Neural progenitor cell (in vitro differentiated cells): ENCODE measurements around the gene SPEF1. TPM values are rescaled to one million over a fixed set of nuclear protein-coding genes. Genes with fewer than 3 reads are reported as not detected.

Experiments used
- DNase-seq: peaks from one replicate; pipeline ENCODE4 v3.0.0-alpha.2; 2016; ENCODE audit warnings: low spot score
- H2AFZ ChIP-seq: fragments of 200-600 bp; sonication (generic); replicated peaks from 2 replicates; pipeline ENCODE4 v1.6.1; 2016; ENCODE audit warnings: antibody characterized with exemption
- H3F3A ChIP-seq: fragments of 200-600 bp; sonication (generic); 2 replicates; pipeline ENCODE4 v1.6.1; 2016; ENCODE audit warnings: antibody characterized with exemption, low read depth
- H3K27ac ChIP-seq: fragments of 200-600 bp; sonication (generic); 2 replicates; pipeline ENCODE4 v1.5.1; 2016; ENCODE audit warnings: mild to moderate bottlenecking
- H3K27me3 ChIP-seq: fragments of 200-600 bp; sonication (generic); 2 replicates; pipeline ENCODE4 v1.6.1; 2016; ENCODE audit warnings: mild to moderate bottlenecking, moderate library complexity
- H3K36me3 ChIP-seq: fragments of 200-600 bp; sonication (generic); 2 replicates; pipeline ENCODE4 v1.5.1; 2016
- H3K4me1 ChIP-seq: fragments of 200-600 bp; sonication (generic); 2 replicates; pipeline ENCODE4 v1.6.1; 2016; ENCODE audit warnings: mixed run types
- H3K4me2 ChIP-seq: fragments of 200-600 bp; sonication (generic); 2 replicates; pipeline ENCODE4 v1.6.1; 2016
- H3K4me3 ChIP-seq: fragments of 200-600 bp; sonication (generic); 2 replicates; pipeline ENCODE4 v1.5.1; 2016
- H3K79me2 ChIP-seq: fragments of 200-600 bp; sonication (generic); 2 replicates; pipeline ENCODE4 v1.6.1; 2016; ENCODE audit warnings: low read depth
- H3K9ac ChIP-seq: fragments of 200-600 bp; sonication (generic); 2 replicates; pipeline ENCODE4 v1.6.1; 2016
- H3K9me3 ChIP-seq: fragments of 200-600 bp; sonication (generic); 2 replicates; pipeline ENCODE4 v1.5.1; 2016; ENCODE audit warnings: low read depth
- H4K20me1 ChIP-seq: fragments of 200-600 bp; sonication (generic); 2 replicates; pipeline ENCODE4 v1.6.1; 2016; ENCODE audit warnings: low read depth
- H3K27ac Mint-ChIP-seq: 3 replicates; pipeline ENCODE4 v1.8.0; 2021; ENCODE audit warnings: mixed read lengths
- H3K27me3 Mint-ChIP-seq: 2 replicates; pipeline ENCODE4 v1.8.0; 2022; ENCODE audit warnings: low read depth, mild to moderate bottlenecking, inconsistent platforms, moderate library complexity, mixed read lengths; ENCODE audit not compliant: insufficient read depth
- H3K36me3 Mint-ChIP-seq: 3 replicates; pipeline ENCODE4 v1.8.0; 2021; ENCODE audit warnings: mixed read lengths
- H3K4me1 Mint-ChIP-seq: 3 replicates; pipeline ENCODE4 v1.8.0; 2021; ENCODE audit warnings: mixed read lengths
- H3K4me3 Mint-ChIP-seq: 3 replicates; pipeline ENCODE4 v1.8.0; 2021; ENCODE audit warnings: mild to moderate bottlenecking, moderate library complexity, mixed read lengths
- H3K9me3 Mint-ChIP-seq: 3 replicates; pipeline ENCODE4 v1.8.0; 2020; ENCODE audit warnings: mixed read lengths
- EZH2 ChIP-seq: fragments of 200-600 bp; sonication (generic); IDR thresholded peaks from 2 replicates; pipeline ENCODE4 v1.6.1; 2017; ENCODE audit warnings: antibody characterized with exemption, mild to moderate bottlenecking, moderate library complexity
- EZH2phosphoT487 ChIP-seq: fragments of 200-600 bp; sonication (generic); IDR thresholded peaks from 2 replicates; pipeline ENCODE4 v1.6.1; 2017; ENCODE audit warnings: antibody characterized with exemption
- total RNA-seq: library from RNA; depleted of rRNA; stranded (reverse); fragments of >200 nt; gene quantifications from 2 replicates; pipeline ENCODE4 v1.2.3, GENCODE V29; 2015; ENCODE audit warnings: low replicate concordance
- TF ChIP-seq, protein P1 (sequence below): fragments of 200-600 bp; sonication (generic); IDR thresholded peaks from 2 replicates; pipeline ENCODE4 v1.5.1; 2017; ENCODE audit warnings: antibody characterized with exemption, mild to moderate bottlenecking

The SPEF1 gene
- total RNA-seq, 1 donor from 2014 or later, result 1.2 TPM

DNA sequence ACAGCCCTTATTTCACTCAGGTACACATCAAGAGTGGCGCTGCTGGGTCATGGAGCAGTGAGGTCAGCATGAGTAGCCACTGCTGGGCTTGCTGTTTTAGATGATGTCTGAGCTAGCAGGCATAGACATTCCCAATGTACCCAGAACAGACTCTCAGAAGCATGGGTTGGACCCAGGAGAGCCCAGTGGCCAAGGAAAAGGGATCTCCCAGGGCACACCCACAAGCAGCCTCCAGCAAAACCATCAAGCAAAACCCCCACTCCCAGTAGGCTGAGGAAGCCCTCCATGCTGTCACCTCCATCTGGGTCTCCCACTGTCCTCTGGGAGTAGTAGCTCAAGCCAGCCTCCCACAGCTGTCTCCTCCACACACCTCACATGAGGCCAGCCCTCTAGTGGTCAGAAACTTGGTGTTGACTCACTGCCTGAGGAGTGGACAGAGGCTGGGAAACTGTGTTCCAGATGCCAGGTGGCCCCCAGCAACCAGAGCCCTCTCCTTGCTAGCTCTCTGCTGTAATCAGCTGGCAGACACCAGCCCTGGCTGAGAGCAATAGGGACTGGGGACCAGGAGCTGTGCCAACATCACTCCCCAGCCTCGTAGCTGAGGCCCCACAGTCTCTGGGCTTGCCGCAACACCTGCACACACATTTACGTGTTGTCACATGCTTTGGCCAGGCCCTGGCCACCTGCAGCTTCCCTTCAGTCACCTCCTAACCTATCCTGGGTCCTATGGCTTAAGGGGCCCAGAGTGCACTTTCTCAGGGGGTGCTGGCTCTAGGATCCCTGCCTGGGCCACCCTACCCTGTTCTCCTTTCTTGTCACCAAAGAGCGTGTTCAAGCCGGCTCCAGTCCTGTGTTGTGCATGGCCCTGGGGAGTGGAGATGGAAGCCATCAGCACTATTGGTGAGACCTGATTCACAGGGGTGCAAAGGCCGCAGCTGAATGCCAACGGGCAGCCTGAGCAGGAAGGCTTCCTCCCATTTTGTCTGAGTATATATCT is 37.2 kb upstream of the SPEF1 start:
- H3K4me2 ChIP-seq, result no peak overlapping the region
- H3K9ac ChIP-seq, result no peak overlapping the region
- TF ChIP-seq, protein P1, sequence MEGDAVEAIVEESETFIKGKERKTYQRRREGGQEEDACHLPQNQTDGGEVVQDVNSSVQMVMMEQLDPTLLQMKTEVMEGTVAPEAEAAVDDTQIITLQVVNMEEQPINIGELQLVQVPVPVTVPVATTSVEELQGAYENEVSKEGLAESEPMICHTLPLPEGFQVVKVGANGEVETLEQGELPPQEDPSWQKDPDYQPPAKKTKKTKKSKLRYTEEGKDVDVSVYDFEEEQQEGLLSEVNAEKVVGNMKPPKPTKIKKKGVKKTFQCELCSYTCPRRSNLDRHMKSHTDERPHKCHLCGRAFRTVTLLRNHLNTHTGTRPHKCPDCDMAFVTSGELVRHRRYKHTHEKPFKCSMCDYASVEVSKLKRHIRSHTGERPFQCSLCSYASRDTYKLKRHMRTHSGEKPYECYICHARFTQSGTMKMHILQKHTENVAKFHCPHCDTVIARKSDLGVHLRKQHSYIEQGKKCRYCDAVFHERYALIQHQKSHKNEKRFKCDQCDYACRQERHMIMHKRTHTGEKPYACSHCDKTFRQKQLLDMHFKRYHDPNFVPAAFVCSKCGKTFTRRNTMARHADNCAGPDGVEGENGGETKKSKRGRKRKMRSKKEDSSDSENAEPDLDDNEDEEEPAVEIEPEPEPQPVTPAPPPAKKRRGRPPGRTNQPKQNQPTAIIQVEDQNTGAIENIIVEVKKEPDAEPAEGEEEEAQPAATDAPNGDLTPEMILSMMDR, result peak; percentile 63
- TF ChIP-seq EZH2phosphoT487 (no peak), EZH2 (no peak)
- H3K36me3 Mint-ChIP-seq, result no peaks in the 10 kb centered on the region
- H4K20me1 ChIP-seq, result no peaks in the 10 kb centered on the region
- H3K27me3 ChIP-seq, result no peaks in the 10 kb centered on the region
- peak overlapping the region; percentile 84 for H3K4me3 Mint-ChIP-seq
- peaks cover 10% of the 10 kb centered on the region for H3K4me1 ChIP-seq
- peak; percentile 81 for DNase-seq
- H3K27ac ChIP-seq, result no peak overlapping the region
- H3K79me2 ChIP-seq, result peaks cover 4% of the 10 kb centered on the region
- peak overlapping the region; percentile 43 for H2AFZ ChIP-seq
- no peaks in the 10 kb centered on the region for H3K36me3 ChIP-seq
- no peak overlapping the region for H3K4me3 ChIP-seq
- H3K4me1 Mint-ChIP-seq, result peaks cover 31% of the 10 kb centered on the region
- H3K9me3 Mint-ChIP-seq, result no peaks in the 10 kb centered on the region
- H3K27ac Mint-ChIP-seq, result peak overlapping the region; percentile 33
- no peaks in the 10 kb centered on the region for H3K9me3 ChIP-seq
- peaks cover 2% of the 10 kb centered on the region for H3K27me3 Mint-ChIP-seq
- H3F3A ChIP-seq, result peaks cover 28% of the 10 kb centered on the region

GRCh38 chr20:3815703-3816315 is 34.6 kb upstream of the SPEF1 start:
- no peaks in the 10 kb centered on the region for H3K9me3 ChIP-seq
- peak overlapping the region; percentile 66 for H3K27ac Mint-ChIP-seq
- H3K4me3 ChIP-seq, result no peak overlapping the region
- no peaks in the 10 kb centered on the region for H4K20me1 ChIP-seq
- H3K9me3 Mint-ChIP-seq, result no peaks in the 10 kb centered on the region
- H3K36me3 ChIP-seq, result no peaks in the 10 kb centered on the region
- no peaks in the 10 kb centered on the region for H3K79me2 ChIP-seq
- H3K9ac ChIP-seq, result no peak overlapping the region
- H3K4me1 ChIP-seq, result peaks cover 4% of the 10 kb centered on the region
- peak overlapping the region; percentile 15 for H2AFZ ChIP-seq
- H3K4me2 ChIP-seq, result no peak overlapping the region
- no peaks in the 10 kb centered on the region for H3K36me3 Mint-ChIP-seq
- no peak for TF ChIP-seq EZH2
- no peak for TF ChIP-seq EZH2phosphoT487
- TF ChIP-seq, protein P1, result no peak
- peaks cover 20% of the 10 kb centered on the region for H3F3A ChIP-seq
- H3K27me3 ChIP-seq, result no peaks in the 10 kb centered on the region
- peaks cover 42% of the 10 kb centered on the region for H3K4me1 Mint-ChIP-seq
- no peak for DNase-seq
- peaks cover 5% of the 10 kb centered on the region for H3K27me3 Mint-ChIP-seq
- H3K27ac ChIP-seq, result no peak overlapping the region
- H3K4me3 Mint-ChIP-seq, result no peak overlapping the region

DNA sequence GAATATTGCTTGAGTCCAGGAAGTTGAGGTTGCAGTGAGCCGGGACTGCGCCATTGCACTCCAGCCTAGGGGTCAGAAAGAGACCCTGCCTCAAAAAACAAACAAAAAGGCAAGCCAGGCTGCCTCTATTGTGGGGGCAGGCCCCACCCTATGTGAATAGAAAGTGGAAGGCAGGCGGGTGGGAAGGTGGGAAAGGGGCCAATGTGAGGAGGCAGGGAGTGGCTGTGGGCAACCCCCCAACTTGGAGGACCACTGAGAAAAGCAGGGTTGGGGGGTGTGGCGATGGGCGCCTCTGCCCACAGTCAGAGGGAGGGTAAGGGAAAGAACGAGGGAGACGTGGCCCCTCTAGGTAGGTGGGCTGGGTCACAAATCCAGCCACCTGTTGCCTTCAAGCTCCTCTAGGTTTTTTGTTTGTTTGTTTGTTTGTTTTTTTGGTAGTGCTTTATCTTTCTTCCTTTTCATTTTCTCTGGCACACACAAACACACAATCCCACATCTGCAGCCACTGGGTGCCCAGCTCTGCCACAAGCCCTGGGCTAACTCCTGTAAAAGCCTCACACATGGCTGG is 33.8 kb upstream of the SPEF1 start:
- Histone ChIP-seq H3F3A (peaks cover 15% of the 10 kb centered on the region), H3K27me3 (no peaks in the 10 kb centered on the region), H3K27ac (no peak overlapping the region), H3K79me2 (no peaks in the 10 kb centered on the region), H3K9me3 (no peaks in the 10 kb centered on the region), H3K4me3 (no peak overlapping the region), H3K36me3 (no peaks in the 10 kb centered on the region), H3K4me2 (no peak overlapping the region), H3K4me1 (peaks cover 4% of the 10 kb centered on the region), H3K9ac (no peak overlapping the region), H4K20me1 (no peaks in the 10 kb centered on the region), H2AFZ (no peak overlapping the region)
- Mint-ChIP-seq H3K9me3 (no peaks in the 10 kb centered on the region), H3K27ac (peak overlapping the region; percentile 63), H3K27me3 (peaks cover 5% of the 10 kb centered on the region), H3K36me3 (no peaks in the 10 kb centered on the region), H3K4me1 (peaks cover 42% of the 10 kb centered on the region), H3K4me3 (no peak overlapping the region)
- DNase-seq, result no peak
- TF ChIP-seq EZH2phosphoT487, result no peak
- TF ChIP-seq, protein P1, result no peak
- TF ChIP-seq EZH2, result no peak
